ENCODE data around the gene IFT27. TPM values are rescaled to one million over a fixed set of nuclear protein-coding genes. Genes with fewer than 3 reads are reported as not detected.
"Not testable (repeated sequence)": the region's sequence is repeated elsewhere in the genome, so short reads cannot be mapped to it uniquely, and the experiment has no call there.

The IFT27 gene
- total RNA-seq, 4 donors from 2014 or later: 16.3 to 27.6 (median 18.4) TPM

- H3K36me3 ChIP-seq: no peaks in the 10 kb centered on the region
- ATAC-seq: no peak
- no peaks in the 10 kb centered on the region for H3K9me3 ChIP-seq
- no peak overlapping the region for H3K4me3 ChIP-seq
- no peak overlapping the region for H3K27ac ChIP-seq
- peaks cover 0 to 39% (median 0%) of the 10 kb centered on the region in 3 donors for H3K4me1 ChIP-seq
- WGBS, 2 donors (ENCODE audit: low coverage in 1 of 2): 94 to 100% methylated on average over 3 to 4 of the region's 15 CpGs
- H3K27me3 ChIP-seq: peaks cover 27% of the 10 kb centered on the region
- TF ChIP-seq EP300 (IDR thresholded peaks at IDR 0.05): no peak
- no peak for TF ChIP-seq CTCF (IDR thresholded peaks at IDR 0.05)
- no peak for TF ChIP-seq POLR2AphosphoS5 (IDR thresholded peaks at IDR 0.05)
- TF ChIP-seq POLR2A (IDR thresholded peaks at IDR 0.05): no peak
Measured at GRCh38 chr22:36758792-36759271, 17.1 kb downstream of the IFT27 start.

- ATAC-seq: peak; percentile 81
- Histone ChIP-seq H3K4me3 (no peak overlapping the region), H3K4me1 (peaks cover 0 to 29% (median 0%) of the 10 kb centered on the region in 3 donors), H3K27ac (no peak overlapping the region), H3K27me3 (peaks cover 38% of the 10 kb centered on the region), H3K9me3 (no peaks in the 10 kb centered on the region), H3K36me3 (no peaks in the 10 kb centered on the region)
- 79% methylated on average over 2 of the region's 19 CpGs; no CpG with 5 or more reads in 1 of the 2 donors for WGBS, 2 donors (ENCODE audit: low coverage in 1 of 2)
- TF ChIP-seq EP300 (IDR thresholded peaks at IDR 0.05): no peak
- peak in 3 of 4 experiments; percentile 67 to 86 (median 77) for TF ChIP-seq CTCF (IDR thresholded peaks at IDR 0.05)
Measured at GRCh38 chr22:36757668-36758211, 18.2 kb downstream of the IFT27 start.

- no peak overlapping the region for H3K27ac ChIP-seq
- ATAC-seq: no peak
- H3K4me1 ChIP-seq: peaks cover 0 to 22% (median 0%) of the 10 kb centered on the region in 3 donors
- H3K9me3 ChIP-seq: no peaks in the 10 kb centered on the region
- no peak overlapping the region for H3K4me3 ChIP-seq
- TF ChIP-seq POLR2AphosphoS5 (IDR thresholded peaks at IDR 0.05): no peak
- peaks cover 46% of the 10 kb centered on the region for H3K27me3 ChIP-seq
- no peaks in the 10 kb centered on the region for H3K36me3 ChIP-seq
- WGBS, 2 donors (ENCODE audit: low coverage in 1 of 2): 47% methylated on average over 7 of the region's 28 CpGs; no CpG with 5 or more reads in 1 of the 2 donors
Measured at GRCh38 chr22:36756746-36757655, 18.9 kb downstream of the IFT27 start.

- peaks cover 0 to 12% (median 0%) of the 10 kb centered on the region in 3 donors for H3K4me1 ChIP-seq
- H3K36me3 ChIP-seq: no peaks in the 10 kb centered on the region
- WGBS, 2 donors (ENCODE audit: low coverage in 1 of 2): no CpG with 5 or more reads among the region's 7 CpGs
- H3K9me3 ChIP-seq: no peaks in the 10 kb centered on the region
- no peak for ATAC-seq
- no peak overlapping the region for H3K4me3 ChIP-seq
- H3K27me3 ChIP-seq: peaks cover 48% of the 10 kb centered on the region
- TF ChIP-seq POLR2A (IDR thresholded peaks at IDR 0.05) (no peak), EP300 (IDR thresholded peaks at IDR 0.05) (no peak), CTCF (IDR thresholded peaks at IDR 0.05) (no peak), POLR2AphosphoS5 (IDR thresholded peaks at IDR 0.05) (no peak)
- H3K27ac ChIP-seq: no peak overlapping the region
Measured at GRCh38 chr22:36756031-36756430, 19.9 kb downstream of the IFT27 start.

- Histone ChIP-seq H3K27me3 (peaks cover 48% of the 10 kb centered on the region), H3K36me3 (no peaks in the 10 kb centered on the region), H3K9me3 (no peaks in the 10 kb centered on the region), H3K4me3 (no peak overlapping the region), H3K4me1 (peaks cover 0 to 5% (median 0%) of the 10 kb centered on the region in 3 donors), H3K27ac (no peak overlapping the region)
- TF ChIP-seq CTCF (IDR thresholded peaks at IDR 0.05) (no peak), POLR2A (IDR thresholded peaks at IDR 0.05) (no peak), EP300 (IDR thresholded peaks at IDR 0.05) (no peak), POLR2AphosphoS5 (IDR thresholded peaks at IDR 0.05) (no peak)
- no peak for ATAC-seq
- 77 to 83% methylated on average over 4 to 5 of the region's 6 CpGs for WGBS, 2 donors (ENCODE audit: low coverage in 1 of 2)
Measured at GRCh38 chr22:36755316-36755715, 20.6 kb downstream of the IFT27 start.

GRCh38 chr22:36754881-36755280 lies 21.0 kb downstream of the IFT27 start:
- H3K4me3 ChIP-seq, H3K36me3 ChIP-seq, H3K9me3 ChIP-seq, H3K27ac ChIP-seq, H3K4me1 ChIP-seq, ATAC-seq: not testable (repeated sequence)
- WGBS, 2 donors (ENCODE audit: low coverage in 1 of 2): 80 to 84% methylated on average over 4 of the region's 9 CpGs
- peaks cover 48% of the 10 kb centered on the region for H3K27me3 ChIP-seq

Measured in gastroesophageal sphincter (tissue), 4 donors.